H1 (cell line): ENCODE measurements around the gene CYP26A1. TPM values are rescaled to one million over a fixed set of nuclear protein-coding genes. Genes with fewer than 3 reads are reported as not detected.

ENCODE experiments used
- CTCF ChIA-PET: fragments of 300-600 bp; sonication (Branson Sonifier 250); formaldehyde crosslinking; loops from one replicate; lab custom pipeline; 2021; ENCODE audit not compliant: partially characterized antibody; lab: Charles Lee
- POLR2A ChIA-PET: fragments of 300-600 bp; sonication (Branson Sonifier 250); formaldehyde crosslinking; loops from one replicate; lab custom pipeline; 2021; ENCODE audit warnings: inconsistent platforms; ENCODE audit not compliant: partially characterized antibody; lab: Charles Lee
- DNase-seq, 2 experiments: peaks; one replicate each; pipeline versions ENCODE4 v3.0.0 to v3.0.0-alpha.2; 2010 to 2022; ENCODE audit warnings: low spot score in 2 of 2, low read depth in 1 of 2, mixed read lengths in 1 of 2
- FAIRE-seq: peaks from 2 replicates; lab custom pipeline; 2011; peaks lifted over from hg19 to GRCh38; lab: Jason Lieb, UNC
- H2AFZ ChIP-seq: 2 replicates; pipeline ENCODE4 v1.8.1; 2012; ENCODE audit warnings: low read length, inconsistent platforms
- H2AK5ac ChIP-seq: 2 replicates; pipeline ENCODE4 v1.6.1; 2013; ENCODE audit warnings: low read depth, low read length
- H2BK120ac ChIP-seq: replicated peaks from 2 replicates; pipeline ENCODE3; 2013; ENCODE audit warnings: low read depth, low read length, inconsistent platforms
- H2BK12ac ChIP-seq: 2 replicates; pipeline ENCODE4 v1.6.1; 2013; ENCODE audit warnings: low read depth, low read length
- H2BK15ac ChIP-seq: 2 replicates; pipeline ENCODE4 v1.6.1; 2013; ENCODE audit warnings: low read length
- H2BK20ac ChIP-seq: 2 replicates; pipeline ENCODE4 v1.6.1; 2013; ENCODE audit warnings: low read length
- H2BK5ac ChIP-seq: 2 replicates; pipeline ENCODE4 v1.6.1; 2013; ENCODE audit warnings: low read depth, low read length
- H3K14ac ChIP-seq: 2 replicates; pipeline ENCODE4 v1.6.1; 2013; ENCODE audit warnings: inconsistent platforms; ENCODE audit not compliant: insufficient read length
- H3K18ac ChIP-seq: 2 replicates; pipeline ENCODE4 v1.6.1; 2013; ENCODE audit warnings: low read length; ENCODE audit errors: extremely low read depth
- H3K23ac ChIP-seq: 2 replicates; pipeline ENCODE4 v1.6.1; 2013; ENCODE audit warnings: inconsistent platforms; ENCODE audit not compliant: insufficient read length
- H3K23me2 ChIP-seq: 2 replicates; pipeline ENCODE4 v1.6.1; 2013; ENCODE audit warnings: low read depth, low read length
- H3K27ac ChIP-seq: 2 replicates; pipeline ENCODE4 v1.6.1; 2011; ENCODE audit warnings: low read depth, low read length, inconsistent platforms
- H3K27me3 ChIP-seq, 4 experiments: replicated peaks in 1 of 4; 1 replicate in 1 of 4; 2 replicates in 3 of 4; pipeline versions ENCODE4 v1.6.1 to v1.8.1; 2011 to 2013; ENCODE audit warnings: low read length in 3 of 4, mild to moderate bottlenecking in 3 of 4, inconsistent platforms in 2 of 4, mixed read lengths in 2 of 4, moderate library complexity in 1 of 4; ENCODE audit not compliant: control insufficient read depth in 3 of 4, insufficient read depth in 3 of 4; ENCODE audit errors: extremely low read depth in 1 of 4
- H3K36me3 ChIP-seq, 4 experiments: 2 replicates each; pipeline versions ENCODE4 v1.6.1 to v1.8.1; 2011 to 2013; ENCODE audit warnings: mild to moderate bottlenecking in 4 of 4, low read length in 3 of 4, moderate library complexity in 2 of 4, control low read depth in 1 of 4, inconsistent platforms in 1 of 4; ENCODE audit not compliant: insufficient read depth in 4 of 4, control insufficient read depth in 2 of 4
- H3K4ac ChIP-seq: replicated peaks from 2 replicates; pipeline ENCODE3; 2013; ENCODE audit warnings: low read length, low read depth, mixed read lengths, inconsistent platforms; ENCODE audit not compliant: insufficient read length
- H3K4me1 ChIP-seq, 4 experiments: replicated peaks in 1 of 4; 1 replicate in 1 of 4; 2 replicates in 3 of 4; pipeline versions ENCODE4 v1.6.1 to v1.8.1; 2011 to 2013; ENCODE audit warnings: low read length in 3 of 4, inconsistent platforms in 2 of 4, mixed read lengths in 1 of 4; ENCODE audit not compliant: insufficient read depth in 4 of 4, control insufficient read depth in 3 of 4
- H3K4me2 ChIP-seq, 2 experiments: 2 replicates each; pipeline versions ENCODE4 v1.6.1 to v1.8.1; 2011 to 2013; ENCODE audit warnings: low read depth in 2 of 2, low read length in 2 of 2, control low read depth in 1 of 2, inconsistent platforms in 1 of 2, mild to moderate bottlenecking in 1 of 2; ENCODE audit not compliant: insufficient read depth in 1 of 2
- H3K4me3 ChIP-seq, 4 experiments: fragments of 200-600, 300-600 bp in 1 of 4; sonication (generic), shearing (Covaris generic), sonication (Bioruptor Twin) in 1 of 4; 2 replicates each; pipeline versions ENCODE4 v1.5.1 to v1.8.1; 2011 to 2016; ENCODE audit warnings: low read length in 4 of 4, low read depth in 3 of 4, control low read depth in 2 of 4, inconsistent platforms in 2 of 4, mild to moderate bottlenecking in 2 of 4, mixed read lengths in 1 of 4, moderate library complexity in 1 of 4; ENCODE audit not compliant: insufficient read depth in 2 of 4; ENCODE audit errors: extremely low read depth in 1 of 4
- H3K56ac ChIP-seq: replicated peaks from 2 replicates; pipeline ENCODE3; 2013; ENCODE audit warnings: low read depth, mild to moderate bottlenecking, mixed read lengths, low read length, inconsistent platforms; ENCODE audit not compliant: insufficient read length
- H3K79me1 ChIP-seq: 2 replicates; pipeline ENCODE4 v1.6.1; 2013; ENCODE audit warnings: low read depth, low read length, control low read depth
- H3K79me2 ChIP-seq, 2 experiments: 2 replicates each; pipeline versions ENCODE4 v1.6.1 to v1.8.1; 2012 to 2013; ENCODE audit warnings: low read length in 2 of 2, mild to moderate bottlenecking in 2 of 2, inconsistent platforms in 1 of 2; ENCODE audit not compliant: insufficient read depth in 2 of 2, control insufficient read depth in 1 of 2
- H3K9ac ChIP-seq, 4 experiments: replicated peaks in 1 of 4; 1 replicate in 1 of 4; 2 replicates in 3 of 4; pipeline versions ENCODE4 v1.6.1 to v1.8.1; 2011 to 2013; ENCODE audit warnings: low read depth in 3 of 4, low read length in 3 of 4, control low read depth in 2 of 4, mild to moderate bottlenecking in 2 of 4, moderate library complexity in 2 of 4, inconsistent platforms in 1 of 4; ENCODE audit errors: extremely low read depth in 1 of 4
- H3K9me3 ChIP-seq, 2 experiments: 2 replicates each; pipeline versions ENCODE4 v1.6.1 to v1.8.1; 2012 to 2013; ENCODE audit warnings: mild to moderate bottlenecking in 2 of 2, moderate library complexity in 2 of 2, control low read depth in 1 of 2, inconsistent platforms in 1 of 2, low read depth in 1 of 2, low read length in 1 of 2, mixed read lengths in 1 of 2; ENCODE audit not compliant: insufficient read depth in 2 of 2
- H4K20me1 ChIP-seq, 2 experiments: replicated peaks in 1 of 2; 2 replicates each; pipeline versions ENCODE3 to v1.8.1; 2011 to 2013; ENCODE audit warnings: inconsistent platforms in 2 of 2, low read length in 2 of 2, mild to moderate bottlenecking in 1 of 2; ENCODE audit not compliant: insufficient read depth in 2 of 2, control insufficient read depth in 1 of 2
- H4K5ac ChIP-seq: 2 replicates; pipeline ENCODE4 v1.6.1; 2013; ENCODE audit warnings: low read length, low read depth, mixed read lengths, inconsistent platforms; ENCODE audit not compliant: insufficient read length
- H4K8ac ChIP-seq: 2 replicates; pipeline ENCODE4 v1.8.0; 2013; ENCODE audit warnings: mild to moderate bottlenecking, moderate library complexity, low read length, inconsistent platforms; ENCODE audit not compliant: insufficient read depth; ENCODE audit errors: extremely low read depth
- H4K91ac ChIP-seq: replicated peaks from 2 replicates; pipeline ENCODE3; 2013; ENCODE audit warnings: low read length, mixed read lengths, inconsistent platforms; ENCODE audit not compliant: insufficient read length
- ATF3 ChIP-seq: IDR thresholded peaks from 2 replicates; pipeline ENCODE4 v1.6.1; 2011; ENCODE audit warnings: low read depth, mild to moderate bottlenecking, low read length; ENCODE audit not compliant: insufficient read depth
- MAX ChIP-seq: IDR thresholded peaks from 2 replicates; pipeline ENCODE4 v1.6.1; 2012; ENCODE audit warnings: inconsistent platforms
- NRF1 ChIP-seq: IDR thresholded peaks from 2 replicates; pipeline ENCODE4 v1.6.1; 2011; ENCODE audit warnings: mild to moderate bottlenecking, low read depth, low read length, improper control_type of control experiment
- POLR2A ChIP-seq, 2 experiments: IDR thresholded peaks; 1 replicate in 1 of 2; 2 replicates in 1 of 2; pipeline ENCODE4 v1.6.1; 2011; ENCODE audit warnings: low read depth in 2 of 2, low read length in 2 of 2, mild to moderate bottlenecking in 2 of 2; ENCODE audit errors: control extremely low read depth in 1 of 2
- SAP30 ChIP-seq: fragments of 300-600 bp; sonication (generic); IDR thresholded peaks from 2 replicates; pipeline ENCODE4 v1.7.1; 2012; ENCODE audit warnings: low read length, moderate library complexity, mild to moderate bottlenecking, inconsistent platforms; ENCODE audit not compliant: insufficient read depth, insufficient replicate concordance
- SUZ12 ChIP-seq: fragments of 200-600 bp; sonication (generic); IDR thresholded peaks from 2 replicates; pipeline ENCODE4 v1.6.1; 2012; ENCODE audit warnings: mild to moderate bottlenecking, inconsistent platforms, low read length, moderate library complexity, mixed read lengths
- TAF1 ChIP-seq: IDR thresholded peaks from 2 replicates; pipeline ENCODE4 v1.6.1; 2011; ENCODE audit warnings: mild to moderate bottlenecking, low read depth, low read length
- WGBS, 2 experiments: shearing (Covaris generic) in 1 of 2; methylation state at CpG; one replicate each; pipeline versions ENCODE4 v1.1.6 to v1.1.7; 2013 to 2015; ENCODE audit warnings: low lambda C conversion rate in 2 of 2, mixed read lengths in 2 of 2, inconsistent platforms in 1 of 2, low coverage in 1 of 2, missing lambda C conversion rate in 1 of 2; ENCODE audit not compliant: insufficient replicate concordance in 2 of 2, insufficient coverage in 1 of 2, insufficient read length in 1 of 2; ENCODE audit errors: extremely low coverage in 1 of 2, missing lambda C conversion rate in 1 of 2; 5-methylcytosine and 5-hydroxymethylcytosine counted together
- polyA plus RNA-seq, 7 experiments: library from polyadenylated mRNA; depleted of rRNA in 3 of 7; stranded (reverse) in 5 of 7; unstranded in 2 of 7; fragments of >200 nt in 5 of 7; fragments of 200-250 nt in 2 of 7; gene quantifications; 1 replicate in 5 of 7; 2 replicates in 1 of 7; 4 replicates in 1 of 7; pipeline versions ENCODE4 v1.2.1 to v1.2.3, GENCODE V29; 2011 to 2013; ENCODE audit warnings: missing spikeins in 2 of 7, mixed read lengths in 2 of 7
- total RNA-seq: library from RNA; stranded (reverse); fragmentation: NEBNext Ultra II Directional; extraction: Animal tissue kit (Norgen Biotek cat#: 25700); gene quantifications from 2 replicates; pipeline ENCODE4 v1.2.1, GENCODE V29; 2021

The CYP26A1 gene
- total and polyA plus RNA-seq, 2 of the 8 experiments (the other 6 are each of a cell fraction or from before 2014, with no cell fraction given), result 5.0 to 9.1 TPM

- no peak for DNase-seq
- Histone ChIP-seq H3K4me2 (peak overlapping the region; percentile 84 to 88), H3K56ac (no peak overlapping the region), H4K5ac (no peak overlapping the region), H3K79me2 (no peaks in the 10 kb centered on the region), H3K4me1 (peaks cover 0 to 31% (median 23%) of the 10 kb centered on the region in 4 experiments; a peak in 6 of 7 replicates), H3K79me1 (no peaks in the 10 kb centered on the region), H3K27ac (no peak overlapping the region), H2BK5ac (no peak overlapping the region), H3K18ac (peak overlapping the region; percentile 6; the same call in 1 of the 2 replicates), H2AK5ac (peak overlapping the region; percentile 29; the same call in 1 of the 2 replicates), H4K8ac (no peak overlapping the region), H3K23ac (no peak overlapping the region), H2BK15ac (no peak overlapping the region), H2BK120ac (no peak overlapping the region), H3K4ac (no peak overlapping the region), H3K4me3 (peak overlapping the region; percentile 29 to 52 (median 38); a peak in 6 of 8 replicates), H3K36me3 (peaks cover 0 to 15% (median 1%) of the 10 kb centered on the region in 4 experiments; a peak in 1 of 8 replicates), H2BK20ac (no peak overlapping the region), H3K27me3 (peaks cover 99 to 100% (median 99%) of the 10 kb centered on the region in 4 experiments), H4K20me1 (peaks cover 9 to 38% of the 10 kb centered on the region in 2 experiments), H2BK12ac (no peak overlapping the region; the same call in 1 of the 2 replicates), H3K9ac (no peak overlapping the region), H2AFZ (no peak overlapping the region), H4K91ac (no peak overlapping the region), H3K9me3 (no peaks in the 10 kb centered on the region), H3K14ac (no peak overlapping the region), H3K23me2 (peaks cover 14% of the 10 kb centered on the region; the same call in 1 of the 2 replicates)
- FAIRE-seq, result peak; percentile 13
- WGBS, 2 experiments, result 23% methylated on average over 17 of the region's 17 CpGs; no CpG with 5 or more reads in 1 of the 2 experiments
- TF ChIP-seq NRF1 (no peak), ATF3 (no peak), POLR2A (IDR thresholded peaks at IDR 0.05; ENCODE audit: control extremely low read depth in 1 of 2, low read depth in 2 of 2, low read length in 2 of 2) (no peak), MAX (no peak), SUZ12 (no peak; the same call in 1 of the 2 replicates), TAF1 (no peak), SAP30 (no peak)
- ChIA-PET CTCF (interaction anchor here (0.8 to 14.8 kb wide), 20 partner anchors 6 to 422 kb away, joined by 3 to 147 read pairs (median 4); partner anchors contain the start of genes CYP26A1 and MYOF), POLR2A (no interaction called here)
Measured at GRCh38 chr10:93067443-93068365, 6.0 kb upstream of the CYP26A1 start.
